Spleen (tissue), 11 donors: ENCODE results near the gene DCST2. TPM values are rescaled to one million over a fixed set of nuclear protein-coding genes. Genes with fewer than 3 reads are reported as not detected.

Source experiments
- DNase-seq: peaks from one replicate; pipeline ENCODE4 v3.0.0-alpha.2; 2020
- H3K27ac ChIP-seq, 8 donors: fragments of 200-600 bp; sonication (generic) in 7 of 8; 1 replicate in 4 of 8; 2 replicates in 4 of 8; pipeline versions ENCODE4 v1.5.0 to v1.8.0; 2016 to 2021; ENCODE audit warnings: inconsistent platforms in 4 of 8, mild to moderate bottlenecking in 4 of 8, moderate library complexity in 1 of 8
- H3K27me3 ChIP-seq, 7 donors: fragments of 200-600 bp; sonication (generic) in 6 of 7; replicated peaks in 1 of 7; 1 replicate in 4 of 7; 2 replicates in 3 of 7; pipeline versions ENCODE4 v1.5.0 to v1.8.0; 2016 to 2021; ENCODE audit warnings: inconsistent platforms in 3 of 7, mild to moderate bottlenecking in 1 of 7
- H3K36me3 ChIP-seq, 6 donors: fragments of 200-600 bp; sonication (generic) in 5 of 6; 1 replicate in 4 of 6; 2 replicates in 2 of 6; pipeline versions ENCODE4 v1.5.0 to v1.8.0; 2016 to 2021; ENCODE audit warnings: inconsistent platforms in 2 of 6
- H3K4me1 ChIP-seq, 6 donors: fragments of 200-600 bp; sonication (generic) in 5 of 6; 1 replicate in 3 of 6; 2 replicates in 3 of 6; pipeline versions ENCODE4 v1.5.0 to v1.8.0; 2016 to 2021; ENCODE audit warnings: inconsistent platforms in 3 of 6
- H3K4me3 ChIP-seq, 8 donors: fragments of 200-600 bp; sonication (generic) in 7 of 8; 1 replicate in 4 of 8; 2 replicates in 4 of 8; pipeline versions ENCODE4 v1.5.0 to v1.8.0; 2016 to 2021; ENCODE audit warnings: inconsistent platforms in 4 of 8, mild to moderate bottlenecking in 4 of 8, moderate library complexity in 2 of 8
- H3K9me3 ChIP-seq, 8 donors: fragments of 200-600 bp; sonication (generic) in 7 of 8; 1 replicate in 4 of 8; 2 replicates in 4 of 8; pipeline versions ENCODE4 v1.5.0 to v1.8.0; 2016 to 2021; ENCODE audit warnings: inconsistent platforms in 4 of 8
- POLR2A ChIP-seq, 3 donors: fragments of 450-650 bp; IDR thresholded peaks; one replicate each; pipeline ENCODE4 v1.5.1; 2017; ENCODE audit warnings: antibody characterized with exemption in 3 of 3, mild to moderate bottlenecking in 1 of 3
- POLR2AphosphoS5 ChIP-seq, 3 donors: sonication (generic); formaldehyde crosslinking; IDR thresholded peaks; one replicate each; pipeline ENCODE4 v1.5.1; 2017; ENCODE audit warnings: antibody characterized with exemption in 3 of 3
- WGBS, 5 donors: extraction: QIAGEN DNeasy Blood & Tissue Kit in 3 of 5; methylation state at CpG; one replicate each; pipeline versions ENCODE4 v1.1.5 to v1.1.7; 2013 to 2018; 5-methylcytosine and 5-hydroxymethylcytosine counted together
- intact Hi-C: fragments of 100-400 bp; cut with DNase I; formaldehyde crosslinking; loops from one replicate; pipeline ENCODE4 v1.15.0; 2023; ENCODE audit warnings: low total_unique reads
- polyA plus RNA-seq, 3 donors: library from polyadenylated mRNA; stranded (reverse); fragments of 200-250 nt; gene quantifications; one replicate each; pipeline ENCODE4 v1.2.1, GENCODE V29; 2013
- total RNA-seq, 7 donors: library from RNA; depleted of rRNA in 3 of 7; stranded (reverse); fragments of >200 nt in 3 of 7; fragmentation: NEBNext Ultra II Directional in 4 of 7; extraction: Animal tissue kit (Norgen Biotek cat#: 25700) in 4 of 7; gene quantifications; one replicate each; pipeline versions ENCODE4 v1.1.0 to v1.2.1, GENCODE V29; 2016 to 2021
- TF ChIP-seq, protein P1 (sequence below), 11 experiments: fragments of 200-600 bp in 7 of 11; fragments of 450-650 bp in 4 of 11; sonication (generic) in 4 of 11; IDR thresholded peaks in 8 of 11; conservative IDR thresholded peaks in 3 of 11; 1 replicate in 7 of 11; 2 replicates in 4 of 11; pipeline versions ENCODE4 v1.4.0 to v1.8.0; 2016 to 2021; ENCODE audit warnings: antibody characterized with exemption in 11 of 11, inconsistent platforms in 4 of 11, mild to moderate bottlenecking in 1 of 11
- donor health status: healthy with polysubstance abuse.
- donor health status: DM: no; HTN: no; CAD: no; lungs with moderate emphysema.
- donor health status: DM: no; HTN: no; CAD: no.
- donor health status: Bipolar disorder and iron deficiency.
- donor health status: healthy.
- donor health status: DM: no; HTN: no; CAD: no.
- donor health status: DM: yes; HTN: yes; CAD: no.

DCST2 gene
- total and polyA plus RNA-seq, 10 donors: 0.54 to 4.1 (median 1.0) TPM; not detected in 1

DNA sequence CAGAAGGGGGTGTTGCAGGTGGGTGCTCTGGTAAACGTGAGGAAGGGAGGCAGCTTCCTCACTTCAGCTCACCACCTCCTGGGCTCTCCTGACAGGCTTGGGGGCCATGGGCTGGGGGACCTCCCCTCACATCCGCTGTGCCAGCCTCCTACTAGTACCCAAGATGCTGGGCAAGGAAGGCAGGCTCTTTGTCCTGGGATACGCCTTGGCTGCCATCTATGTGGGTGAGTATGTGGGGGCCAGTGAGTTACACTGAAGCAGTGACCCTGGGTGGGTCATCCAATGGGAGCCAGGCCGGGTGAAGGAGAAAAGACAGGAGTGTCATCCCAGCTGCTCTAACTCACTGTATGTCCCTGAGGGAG, 5.7 kb upstream of the DCST2 start:
- Histone ChIP-seq H3K4me3 (no peak overlapping the region), H3K36me3 (no peaks in the 10 kb centered on the region), H3K4me1 (peaks cover 0 to 19% (median 5%) of the 10 kb centered on the region in 6 donors), H3K9me3 (no peaks in the 10 kb centered on the region), H3K27ac (no peak overlapping the region), H3K27me3 (peaks cover 0 to 5% (median 0%) of the 10 kb centered on the region in 7 donors)
- intact Hi-C loops: no loop called here
- DNase-seq: no peak
- TF ChIP-seq POLR2AphosphoS5 (IDR thresholded peaks at IDR 0.05) (no peak), POLR2A (IDR thresholded peaks at IDR 0.05) (no peak)
- TF ChIP-seq, protein P1, sequence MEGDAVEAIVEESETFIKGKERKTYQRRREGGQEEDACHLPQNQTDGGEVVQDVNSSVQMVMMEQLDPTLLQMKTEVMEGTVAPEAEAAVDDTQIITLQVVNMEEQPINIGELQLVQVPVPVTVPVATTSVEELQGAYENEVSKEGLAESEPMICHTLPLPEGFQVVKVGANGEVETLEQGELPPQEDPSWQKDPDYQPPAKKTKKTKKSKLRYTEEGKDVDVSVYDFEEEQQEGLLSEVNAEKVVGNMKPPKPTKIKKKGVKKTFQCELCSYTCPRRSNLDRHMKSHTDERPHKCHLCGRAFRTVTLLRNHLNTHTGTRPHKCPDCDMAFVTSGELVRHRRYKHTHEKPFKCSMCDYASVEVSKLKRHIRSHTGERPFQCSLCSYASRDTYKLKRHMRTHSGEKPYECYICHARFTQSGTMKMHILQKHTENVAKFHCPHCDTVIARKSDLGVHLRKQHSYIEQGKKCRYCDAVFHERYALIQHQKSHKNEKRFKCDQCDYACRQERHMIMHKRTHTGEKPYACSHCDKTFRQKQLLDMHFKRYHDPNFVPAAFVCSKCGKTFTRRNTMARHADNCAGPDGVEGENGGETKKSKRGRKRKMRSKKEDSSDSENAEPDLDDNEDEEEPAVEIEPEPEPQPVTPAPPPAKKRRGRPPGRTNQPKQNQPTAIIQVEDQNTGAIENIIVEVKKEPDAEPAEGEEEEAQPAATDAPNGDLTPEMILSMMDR (IDR thresholded peaks at IDR 0.05 in 8 of 11, conservative IDR thresholded peaks at IDR 0.05 in 3 of 11): no peak
- WGBS, 5 donors: 64 to 72% (median 68%) methylated on average over 3 to 4 of the region's 4 CpGs

DNA sequence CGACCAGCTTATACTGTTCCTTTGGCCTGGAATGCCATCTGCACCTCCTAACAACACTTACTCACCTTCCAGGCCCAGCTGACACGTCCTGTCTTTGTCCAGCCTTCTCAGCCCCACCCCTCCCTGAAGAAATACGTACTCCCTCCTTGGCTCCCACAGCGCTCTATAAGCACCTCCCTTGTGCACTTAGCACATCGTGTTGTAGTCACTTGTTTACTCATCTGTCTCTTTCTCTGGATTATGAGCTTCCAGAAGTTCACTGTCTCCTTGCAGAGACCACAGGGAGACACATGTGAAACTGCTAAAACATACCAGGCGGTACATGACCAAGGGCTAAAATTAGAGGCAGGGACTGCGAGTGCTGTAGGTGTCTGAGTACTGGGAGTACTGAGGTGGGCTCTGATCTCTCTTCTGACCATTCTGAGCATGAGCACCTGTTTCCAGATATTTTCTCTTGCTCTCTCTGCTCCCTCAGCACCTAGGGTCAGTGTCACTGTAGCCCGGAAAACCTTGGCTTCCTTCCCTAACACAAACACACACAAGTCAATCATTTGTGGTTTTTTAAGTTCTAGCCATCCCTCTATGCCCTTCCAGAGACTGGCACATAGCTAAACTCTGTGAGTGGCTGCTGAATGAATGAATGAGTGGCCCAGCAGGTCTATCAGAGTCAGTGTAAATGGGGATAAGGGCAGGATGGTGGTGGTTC, 5.2 kb upstream of the DCST2 start:
- intact Hi-C loops: no loop called here
- Histone ChIP-seq H3K27me3 (peaks cover 0 to 5% (median 0%) of the 10 kb centered on the region in 7 donors), H3K27ac (no peak overlapping the region), H3K4me1 (peaks cover 0 to 19% (median 5%) of the 10 kb centered on the region in 6 donors), H3K9me3 (no peaks in the 10 kb centered on the region), H3K36me3 (no peaks in the 10 kb centered on the region), H3K4me3 (no peak overlapping the region)
- WGBS, 5 donors: 39 to 51% (median 48%) methylated on average over 8 of the region's 8 CpGs
- no peak for DNase-seq
- no peak for TF ChIP-seq POLR2A (IDR thresholded peaks at IDR 0.05)

DNA sequence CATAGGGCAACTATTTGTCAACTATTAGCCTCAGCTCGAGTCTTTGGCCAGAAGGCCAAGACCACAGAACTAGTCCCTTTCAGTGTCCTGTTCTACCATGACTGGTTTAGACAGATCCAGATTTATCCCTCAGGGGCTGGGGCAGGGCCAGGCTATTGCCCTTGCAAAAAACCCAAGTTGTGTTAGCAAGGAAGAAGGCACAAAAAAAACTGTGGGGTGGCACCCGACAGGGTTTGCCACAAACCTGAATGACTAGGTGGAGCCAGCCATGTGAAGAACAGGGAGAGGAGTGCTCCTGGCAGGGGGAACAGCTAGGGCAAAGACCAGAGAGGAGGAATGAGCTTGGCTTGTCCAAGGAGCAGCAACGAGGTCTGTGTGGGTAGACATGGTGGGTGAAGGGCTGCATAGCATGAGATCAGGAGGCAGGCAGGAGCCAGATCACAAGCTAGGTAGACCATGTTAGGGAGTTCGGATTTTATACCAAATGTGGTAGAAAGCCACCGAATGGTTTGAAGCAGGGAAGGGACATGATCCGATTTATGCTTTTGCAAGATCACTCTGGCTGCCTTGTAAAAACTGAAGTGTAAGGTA, 4.4 kb upstream of the DCST2 start:
- no peak for TF ChIP-seq POLR2A (IDR thresholded peaks at IDR 0.05)
- peaks cover 0 to 19% (median 5%) of the 10 kb centered on the region in 6 donors for H3K4me1 ChIP-seq
- peaks cover 0 to 5% (median 0%) of the 10 kb centered on the region in 7 donors for H3K27me3 ChIP-seq
- no peaks in the 10 kb centered on the region for H3K36me3 ChIP-seq
- 82 to 92% (median 86%) methylated on average over 6 of the region's 6 CpGs for WGBS, 5 donors
- H3K9me3 ChIP-seq: no peaks in the 10 kb centered on the region
- intact Hi-C loops: no loop called here
- no peak for DNase-seq
- H3K4me3 ChIP-seq: no peak overlapping the region
- no peak overlapping the region for H3K27ac ChIP-seq

DNA sequence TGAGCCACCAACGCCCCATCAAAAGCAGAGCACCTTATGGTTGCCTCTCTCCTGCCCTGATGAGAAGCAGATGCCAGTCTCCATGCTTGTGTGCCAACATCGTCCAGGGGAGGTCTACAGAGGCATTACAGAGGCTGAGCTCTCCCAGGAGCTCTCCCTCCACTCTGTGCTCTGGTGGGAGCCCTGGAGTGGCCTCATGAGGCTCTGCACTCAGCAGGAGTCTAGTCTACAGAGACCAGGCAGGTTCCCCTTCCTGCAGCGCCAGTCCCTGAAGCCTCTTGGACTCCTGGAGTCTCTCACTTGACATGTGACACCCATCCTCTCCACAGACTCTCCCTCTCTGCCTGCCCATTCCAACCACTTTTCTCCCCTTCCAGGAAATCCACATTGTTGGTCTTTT, 3.5 kb upstream of the DCST2 start:
- TF ChIP-seq POLR2AphosphoS5 (IDR thresholded peaks at IDR 0.05) (no peak), POLR2A (IDR thresholded peaks at IDR 0.05) (no peak)
- TF ChIP-seq, protein P1 (IDR thresholded peaks at IDR 0.05 in 8 of 11, conservative IDR thresholded peaks at IDR 0.05 in 3 of 11): no peak
- intact Hi-C loops: no loop called here
- Histone ChIP-seq H3K4me3 (no peak overlapping the region), H3K27me3 (peaks cover 0 to 5% (median 0%) of the 10 kb centered on the region in 7 donors), H3K4me1 (peaks cover 0 to 19% (median 5%) of the 10 kb centered on the region in 6 donors), H3K9me3 (no peaks in the 10 kb centered on the region), H3K27ac (no peak overlapping the region), H3K36me3 (no peaks in the 10 kb centered on the region)
- WGBS, 5 donors: 90 to 96% (median 94%) methylated on average over 3 of the region's 3 CpGs
- no peak for DNase-seq

DNA sequence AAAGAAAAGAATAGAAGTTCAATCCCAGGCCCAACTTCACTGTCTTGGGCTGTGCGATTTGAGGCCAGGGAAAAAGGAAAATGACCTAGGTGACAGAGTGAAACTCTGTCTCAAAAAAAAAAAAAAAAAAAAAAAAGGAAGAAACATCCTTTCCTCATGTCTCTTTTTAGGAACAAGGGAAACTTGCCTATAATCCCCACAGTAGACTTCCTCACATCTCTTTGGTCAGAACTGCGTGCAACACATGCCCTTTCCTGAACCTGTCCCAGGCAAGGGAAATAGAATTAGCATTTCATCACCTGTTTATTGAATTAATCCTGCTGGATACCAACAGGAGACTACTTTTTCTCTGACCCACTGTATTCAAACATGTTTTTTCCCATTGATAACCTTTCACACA, 2.4 kb upstream of the DCST2 start:
- no peak for DNase-seq
- Histone ChIP-seq H3K4me1 (peaks cover 0 to 19% (median 5%) of the 10 kb centered on the region in 6 donors), H3K27me3 (peaks cover 0 to 5% (median 0%) of the 10 kb centered on the region in 7 donors), H3K9me3 (no peaks in the 10 kb centered on the region), H3K4me3 (no peak overlapping the region), H3K27ac (no peak overlapping the region), H3K36me3 (no peaks in the 10 kb centered on the region)
- TF ChIP-seq POLR2AphosphoS5 (IDR thresholded peaks at IDR 0.05): no peak
- TF ChIP-seq, protein P1 (IDR thresholded peaks at IDR 0.05 in 8 of 11, conservative IDR thresholded peaks at IDR 0.05 in 3 of 11): no peak
- no peak for TF ChIP-seq POLR2A (IDR thresholded peaks at IDR 0.05)
- intact Hi-C loops: no loop called here
- 69 to 88% (median 74%) methylated on average over 2 of the region's 2 CpGs for WGBS, 5 donors
